A673 (cell line): ENCODE results near the gene KRT81.
"Not testable (repeated sequence)": the region's sequence is repeated elsewhere in the genome, so short reads cannot be mapped to it uniquely, and the experiment has no call there.

ENCODE experiments used
- CTCF ChIP-seq: fragments of 300-800, 200-600 bp; sonication (generic); conservative IDR thresholded peaks from 2 replicates; pipeline ENCODE4 v1.5.1; 2017; ENCODE audit warnings: low read depth, mild to moderate bottlenecking, antibody characterized with exemption, low read length, moderate library complexity, mixed read lengths
- EZH2 ChIP-seq: fragments of 200-600 bp; sonication (generic); IDR thresholded peaks from 2 replicates; pipeline ENCODE4 v1.6.1; 2017; ENCODE audit warnings: borderline replicate concordance, low read depth, mild to moderate bottlenecking, mixed read lengths, antibody characterized with exemption, low read length; ENCODE audit not compliant: poor library complexity, severe bottlenecking

GRCh38 chr12:52287816-52288805 is 3.2 kb downstream of the KRT81 start:
- TF ChIP-seq CTCF, EZH2: not testable (repeated sequence)
